ENCODE measurements around the gene METTL24. TPM values are rescaled to one million over a fixed set of nuclear protein-coding genes. Genes with fewer than 3 reads are reported as not detected.

METTL24 gene
- total RNA-seq, 2 donors from 2014 or later = 12.1 to 27.6 TPM

- no peak overlapping the region for H3K4me3 ChIP-seq
- H3K4me1 ChIP-seq (ENCODE audit: control insufficient read depth in 1 of 2, low read depth in 2 of 2) = peaks cover 4 to 20% of the 10 kb centered on the region in 2 donors
- no peaks in the 10 kb centered on the region for H3K27me3 ChIP-seq (replicated peaks; ENCODE audit: insufficient read depth)
- DNase-seq (ENCODE audit: low spot score) (no peak), ATAC-seq (ENCODE audit: insufficient number of reproducible peaks, low FRiP score, low read depth) (no peak)
- H3K9me3 ChIP-seq = no peaks in the 10 kb centered on the region
- no peak for TF ChIP-seq CTCF (IDR thresholded peaks at IDR 0.05)
- no peak overlapping the region for H3K27ac ChIP-seq
- H3K36me3 ChIP-seq = no peaks in the 10 kb centered on the region
Observed at GRCh38 chr6:110369066-110369465, 10.9 kb upstream of the METTL24 start.

GRCh38 chr6:110368284-110368683 lies 10.1 kb upstream of the METTL24 start:
- no peak for DNase-seq (ENCODE audit: low spot score)
- no peaks in the 10 kb centered on the region for H3K9me3 ChIP-seq
- no peaks in the 10 kb centered on the region for H3K27me3 ChIP-seq (replicated peaks; ENCODE audit: insufficient read depth)
- ATAC-seq (ENCODE audit: insufficient number of reproducible peaks, low FRiP score, low read depth) = no peak
- TF ChIP-seq CTCF (IDR thresholded peaks at IDR 0.05) = no peak
- peaks cover 4 to 25% of the 10 kb centered on the region in 2 donors for H3K4me1 ChIP-seq (ENCODE audit: control insufficient read depth in 1 of 2, low read depth in 2 of 2)
- no peak overlapping the region for H3K4me3 ChIP-seq
- no peak overlapping the region for H3K27ac ChIP-seq
- no peaks in the 10 kb centered on the region for H3K36me3 ChIP-seq

- H3K4me3 ChIP-seq = no peak overlapping the region
- peaks cover 4 to 29% of the 10 kb centered on the region in 2 donors for H3K4me1 ChIP-seq (ENCODE audit: control insufficient read depth in 1 of 2, low read depth in 2 of 2)
- H3K36me3 ChIP-seq = no peaks in the 10 kb centered on the region
- ATAC-seq (ENCODE audit: insufficient number of reproducible peaks, low FRiP score, low read depth) = no peak
- no peak overlapping the region for H3K27ac ChIP-seq
- H3K27me3 ChIP-seq (replicated peaks; ENCODE audit: insufficient read depth) = no peaks in the 10 kb centered on the region
- H3K9me3 ChIP-seq = no peaks in the 10 kb centered on the region
- no peak for DNase-seq (ENCODE audit: low spot score)
- TF ChIP-seq CTCF (IDR thresholded peaks at IDR 0.05) = no peak
Observed at GRCh38 chr6:110367825-110368224, 9.7 kb upstream of the METTL24 start.

GRCh38 chr6:110366975-110367374 lies 8.8 kb upstream of the METTL24 start:
- no peaks in the 10 kb centered on the region for H3K27me3 ChIP-seq (replicated peaks; ENCODE audit: insufficient read depth)
- TF ChIP-seq CTCF (IDR thresholded peaks at IDR 0.05) = no peak
- H3K4me1 ChIP-seq (ENCODE audit: control insufficient read depth in 1 of 2, low read depth in 2 of 2) = peaks cover 4 to 29% of the 10 kb centered on the region in 2 donors
- ATAC-seq (ENCODE audit: insufficient number of reproducible peaks, low FRiP score, low read depth) (no peak), DNase-seq (ENCODE audit: low spot score) (no peak)
- H3K9me3 ChIP-seq = no peaks in the 10 kb centered on the region
- no peak overlapping the region for H3K4me3 ChIP-seq
- H3K27ac ChIP-seq = no peak overlapping the region
- no peaks in the 10 kb centered on the region for H3K36me3 ChIP-seq

- no peak overlapping the region for H3K27ac ChIP-seq
- peaks cover 4 to 29% of the 10 kb centered on the region in 2 donors for H3K4me1 ChIP-seq (ENCODE audit: control insufficient read depth in 1 of 2, low read depth in 2 of 2)
- H3K9me3 ChIP-seq = no peaks in the 10 kb centered on the region
- no peaks in the 10 kb centered on the region for H3K27me3 ChIP-seq (replicated peaks; ENCODE audit: insufficient read depth)
- TF ChIP-seq CTCF (IDR thresholded peaks at IDR 0.05) = no peak
- no peak overlapping the region for H3K4me3 ChIP-seq
- DNase-seq (ENCODE audit: low spot score) (no peak), ATAC-seq (ENCODE audit: insufficient number of reproducible peaks, low FRiP score, low read depth) (no peak)
- no peaks in the 10 kb centered on the region for H3K36me3 ChIP-seq
Observed at GRCh38 chr6:110366256-110366655, 8.1 kb upstream of the METTL24 start.
